ENCODE results near the gene BRD1. TPM values are rescaled to one million over a fixed set of nuclear protein-coding genes. Genes with fewer than 3 reads are reported as not detected.

The BRD1 gene
- total RNA-seq, 1 donor from 2014 or later: 34.3 TPM

- Mint-ChIP-seq H3K27me3 (ENCODE audit: unreplicated experiment) (no peaks in the 10 kb centered on the region), H3K36me3 (ENCODE audit: unreplicated experiment) (peaks cover 2% of the 10 kb centered on the region), H3K9me3 (ENCODE audit: unreplicated experiment) (peaks cover 6% of the 10 kb centered on the region), H3K4me1 (ENCODE audit: unreplicated experiment) (no peaks in the 10 kb centered on the region), H3K4me3 (ENCODE audit: unreplicated experiment) (no peak overlapping the region), H3K27ac (ENCODE audit: unreplicated experiment) (no peak overlapping the region)
- DNase-seq (ENCODE audit: extremely low spot score, unreplicated experiment): no peak
- no peak for TF ChIP-seq CTCF (IDR thresholded peaks at IDR 0.05)
These were observed 74.3 kb downstream of the BRD1 start for GRCh38 chr22:49753276-49753890.

- H3K27ac Mint-ChIP-seq (ENCODE audit: unreplicated experiment): no peak overlapping the region
- H3K9me3 Mint-ChIP-seq (ENCODE audit: unreplicated experiment): peaks cover 10% of the 10 kb centered on the region
- no peaks in the 10 kb centered on the region for H3K4me1 Mint-ChIP-seq (ENCODE audit: unreplicated experiment)
- TF ChIP-seq CTCF (IDR thresholded peaks at IDR 0.05): no peak
- H3K27me3 Mint-ChIP-seq (ENCODE audit: unreplicated experiment): no peaks in the 10 kb centered on the region
- no peak for DNase-seq (ENCODE audit: extremely low spot score, unreplicated experiment)
- H3K4me3 Mint-ChIP-seq (ENCODE audit: unreplicated experiment): no peak overlapping the region
- H3K36me3 Mint-ChIP-seq (ENCODE audit: unreplicated experiment): no peaks in the 10 kb centered on the region
These were observed 75.0 kb downstream of the BRD1 start for GRCh38 chr22:49752598-49753091.

GRCh38 chr22:49751966-49752597 lies 75.6 kb downstream of the BRD1 start:
- DNase-seq (ENCODE audit: extremely low spot score, unreplicated experiment): no peak
- Mint-ChIP-seq H3K36me3 (ENCODE audit: unreplicated experiment) (no peaks in the 10 kb centered on the region), H3K4me3 (ENCODE audit: unreplicated experiment) (no peak overlapping the region), H3K9me3 (ENCODE audit: unreplicated experiment) (peaks cover 9% of the 10 kb centered on the region), H3K27ac (ENCODE audit: unreplicated experiment) (no peak overlapping the region), H3K27me3 (ENCODE audit: unreplicated experiment) (no peaks in the 10 kb centered on the region), H3K4me1 (ENCODE audit: unreplicated experiment) (no peaks in the 10 kb centered on the region)
- no peak for TF ChIP-seq CTCF (IDR thresholded peaks at IDR 0.05)

- TF ChIP-seq CTCF (IDR thresholded peaks at IDR 0.05): no peak
- peaks cover 2% of the 10 kb centered on the region for H3K27me3 Mint-ChIP-seq (ENCODE audit: unreplicated experiment)
- no peaks in the 10 kb centered on the region for H3K4me1 Mint-ChIP-seq (ENCODE audit: unreplicated experiment)
- DNase-seq (ENCODE audit: extremely low spot score, unreplicated experiment): no peak
- peaks cover 14% of the 10 kb centered on the region for H3K9me3 Mint-ChIP-seq (ENCODE audit: unreplicated experiment)
- no peaks in the 10 kb centered on the region for H3K36me3 Mint-ChIP-seq (ENCODE audit: unreplicated experiment)
- H3K27ac Mint-ChIP-seq (ENCODE audit: unreplicated experiment): no peak overlapping the region
- no peak overlapping the region for H3K4me3 Mint-ChIP-seq (ENCODE audit: unreplicated experiment)
These were observed 76.2 kb downstream of the BRD1 start for GRCh38 chr22:49751318-49751965.

GRCh38 chr22:49749885-49750510 lies 77.7 kb downstream of the BRD1 start:
- Mint-ChIP-seq H3K4me1 (ENCODE audit: unreplicated experiment) (no peaks in the 10 kb centered on the region), H3K36me3 (ENCODE audit: unreplicated experiment) (peaks cover 2% of the 10 kb centered on the region), H3K9me3 (ENCODE audit: unreplicated experiment) (peaks cover 28% of the 10 kb centered on the region), H3K4me3 (ENCODE audit: unreplicated experiment) (no peak overlapping the region), H3K27me3 (ENCODE audit: unreplicated experiment) (peaks cover 5% of the 10 kb centered on the region), H3K27ac (ENCODE audit: unreplicated experiment) (no peak overlapping the region)
- peak; percentile 84 for DNase-seq (ENCODE audit: extremely low spot score, unreplicated experiment)
- no peak for TF ChIP-seq CTCF (IDR thresholded peaks at IDR 0.05)

Measured in osteocyte (in vitro differentiated cells).